ENCODE measurements around the gene APOO. TPM values are rescaled to one million over a fixed set of nuclear protein-coding genes. Genes with fewer than 3 reads are reported as not detected.
A peak's percentile ranks its signal among the peaks of the same experiment; 100 is the strongest.

The APOO gene
- total RNA-seq, 1 donor: 7.2 TPM

DNA sequence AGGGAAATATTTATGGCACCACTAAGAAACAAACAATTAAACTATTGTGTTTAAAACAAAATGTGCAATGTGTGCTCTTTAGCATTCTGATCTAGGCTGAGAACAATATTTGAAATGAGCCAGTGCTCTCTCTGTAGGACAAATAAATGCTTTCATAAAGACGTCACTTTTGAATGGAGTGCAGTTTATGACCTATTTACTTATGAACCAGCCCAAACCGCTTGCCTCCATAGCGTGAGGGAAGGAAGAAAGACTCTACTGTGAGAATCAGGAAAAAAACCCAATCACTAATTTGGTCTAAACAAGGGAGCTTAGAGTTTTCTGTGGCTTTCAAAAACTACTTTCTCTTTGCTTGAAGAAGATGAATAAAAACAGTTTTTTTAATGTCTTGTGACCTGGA lies 85.3 kb downstream of the APOO start:
- no peaks in the 10 kb centered on the region for H3K4me1 ChIP-seq (ENCODE audit: insufficient read depth, low read length)
- no peaks in the 10 kb centered on the region for H4K20me1 ChIP-seq (ENCODE audit: insufficient read depth, low read length)
- no peak overlapping the region for H3K4me2 ChIP-seq (ENCODE audit: insufficient read depth, low read length)
- TF ChIP-seq, protein P1, sequence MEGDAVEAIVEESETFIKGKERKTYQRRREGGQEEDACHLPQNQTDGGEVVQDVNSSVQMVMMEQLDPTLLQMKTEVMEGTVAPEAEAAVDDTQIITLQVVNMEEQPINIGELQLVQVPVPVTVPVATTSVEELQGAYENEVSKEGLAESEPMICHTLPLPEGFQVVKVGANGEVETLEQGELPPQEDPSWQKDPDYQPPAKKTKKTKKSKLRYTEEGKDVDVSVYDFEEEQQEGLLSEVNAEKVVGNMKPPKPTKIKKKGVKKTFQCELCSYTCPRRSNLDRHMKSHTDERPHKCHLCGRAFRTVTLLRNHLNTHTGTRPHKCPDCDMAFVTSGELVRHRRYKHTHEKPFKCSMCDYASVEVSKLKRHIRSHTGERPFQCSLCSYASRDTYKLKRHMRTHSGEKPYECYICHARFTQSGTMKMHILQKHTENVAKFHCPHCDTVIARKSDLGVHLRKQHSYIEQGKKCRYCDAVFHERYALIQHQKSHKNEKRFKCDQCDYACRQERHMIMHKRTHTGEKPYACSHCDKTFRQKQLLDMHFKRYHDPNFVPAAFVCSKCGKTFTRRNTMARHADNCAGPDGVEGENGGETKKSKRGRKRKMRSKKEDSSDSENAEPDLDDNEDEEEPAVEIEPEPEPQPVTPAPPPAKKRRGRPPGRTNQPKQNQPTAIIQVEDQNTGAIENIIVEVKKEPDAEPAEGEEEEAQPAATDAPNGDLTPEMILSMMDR (IDR thresholded peaks at IDR 0.05; ENCODE audit: extremely low read depth, low read depth, low read length): no peak
- H3K27ac ChIP-seq (ENCODE audit: low read depth, low read length): peak overlapping the region; percentile 53
- no peaks in the 10 kb centered on the region for H3K79me2 ChIP-seq (ENCODE audit: insufficient read depth, low read length)
- H3K9me3 ChIP-seq (ENCODE audit: low read depth, low read length): no peaks in the 10 kb centered on the region
- H3K36me3 ChIP-seq (ENCODE audit: insufficient read depth, low read length): no peaks in the 10 kb centered on the region
- no peak for DNase-seq (ENCODE audit: insufficient read length, low spot score, missing footprints)
- peak overlapping the region; percentile 51 for H2AFZ ChIP-seq (ENCODE audit: low read length)
- no peak overlapping the region for H3K4me3 ChIP-seq (ENCODE audit: insufficient read depth, low read length)
- no peaks in the 10 kb centered on the region for H3K27me3 ChIP-seq (ENCODE audit: insufficient read depth, low read length)

DNA sequence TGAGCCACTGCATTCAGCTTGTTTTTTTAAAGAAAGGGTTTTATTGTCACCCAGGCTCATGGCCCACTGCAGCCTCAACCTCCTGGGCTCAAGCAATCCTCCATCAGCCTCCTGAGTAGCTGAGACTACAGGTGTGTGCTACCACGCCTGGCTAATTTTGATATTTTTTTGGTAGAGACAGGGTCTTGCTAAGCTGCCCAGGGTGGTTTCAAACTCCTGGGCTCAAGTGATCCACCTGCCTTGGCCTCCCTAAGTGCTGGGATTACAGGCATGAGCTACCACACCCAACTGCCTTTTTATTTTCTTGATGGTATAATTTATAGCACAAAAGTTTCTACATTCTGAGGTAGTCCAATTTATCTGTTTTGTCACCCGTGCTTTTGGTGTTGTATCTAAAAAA lies 85.9 kb downstream of the APOO start:
- H3K4me2 ChIP-seq (ENCODE audit: insufficient read depth, low read length): no peak overlapping the region
- no peak overlapping the region for H3K27ac ChIP-seq (ENCODE audit: low read depth, low read length)
- no peak for DNase-seq (ENCODE audit: insufficient read length, low spot score, missing footprints)
- no peaks in the 10 kb centered on the region for H3K36me3 ChIP-seq (ENCODE audit: insufficient read depth, low read length)
- no peaks in the 10 kb centered on the region for H4K20me1 ChIP-seq (ENCODE audit: insufficient read depth, low read length)
- H3K79me2 ChIP-seq (ENCODE audit: insufficient read depth, low read length): no peaks in the 10 kb centered on the region
- no peak overlapping the region for H3K4me3 ChIP-seq (ENCODE audit: insufficient read depth, low read length)
- no peak overlapping the region for H2AFZ ChIP-seq (ENCODE audit: low read length)
- H3K27me3 ChIP-seq (ENCODE audit: insufficient read depth, low read length): no peaks in the 10 kb centered on the region
- H3K4me1 ChIP-seq (ENCODE audit: insufficient read depth, low read length): no peaks in the 10 kb centered on the region
- H3K9me3 ChIP-seq (ENCODE audit: low read depth, low read length): no peaks in the 10 kb centered on the region
- TF ChIP-seq, protein P1 (IDR thresholded peaks at IDR 0.05; ENCODE audit: extremely low read depth, low read depth, low read length): no peak

DNA sequence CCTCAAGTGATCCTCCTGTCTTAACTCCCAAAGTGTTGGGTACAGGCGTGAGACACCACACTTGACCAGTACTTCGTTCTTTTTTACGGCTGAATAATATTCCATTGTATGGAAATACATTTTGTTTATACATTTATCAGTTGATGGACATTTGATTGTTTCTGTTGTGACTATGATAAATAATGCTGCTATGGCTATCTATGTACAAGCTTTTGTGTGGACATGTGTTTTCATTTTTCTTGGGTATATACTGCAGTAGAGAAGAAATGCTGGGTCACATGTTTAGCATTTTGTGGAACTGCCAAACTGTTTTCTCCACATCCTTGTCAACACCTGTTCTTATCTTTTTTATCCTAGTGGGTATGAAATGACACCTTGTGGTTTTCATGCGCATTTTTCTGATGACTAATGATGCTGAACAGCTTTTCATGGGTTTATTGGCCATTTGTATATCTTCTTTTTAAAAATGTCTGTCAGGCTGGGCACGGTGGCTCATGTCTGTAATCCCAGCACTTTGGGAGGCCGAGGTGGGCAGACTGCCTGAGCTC lies 87.4 kb downstream of the APOO start:
- DNase-seq (ENCODE audit: insufficient read length, low spot score, missing footprints): no peak
- Histone ChIP-seq H3K9me3 (ENCODE audit: low read depth, low read length) (no peaks in the 10 kb centered on the region), H3K27ac (ENCODE audit: low read depth, low read length) (no peak overlapping the region), H2AFZ (ENCODE audit: low read length) (no peak overlapping the region), H3K4me3 (ENCODE audit: insufficient read depth, low read length) (no peak overlapping the region), H3K79me2 (ENCODE audit: insufficient read depth, low read length) (no peaks in the 10 kb centered on the region), H3K36me3 (ENCODE audit: insufficient read depth, low read length) (no peaks in the 10 kb centered on the region), H3K27me3 (ENCODE audit: insufficient read depth, low read length) (no peaks in the 10 kb centered on the region), H4K20me1 (ENCODE audit: insufficient read depth, low read length) (no peaks in the 10 kb centered on the region), H3K4me1 (ENCODE audit: insufficient read depth, low read length) (no peaks in the 10 kb centered on the region), H3K4me2 (ENCODE audit: insufficient read depth, low read length) (no peak overlapping the region)
- TF ChIP-seq, protein P1 (IDR thresholded peaks at IDR 0.05; ENCODE audit: extremely low read depth, low read depth, low read length): no peak

DNA sequence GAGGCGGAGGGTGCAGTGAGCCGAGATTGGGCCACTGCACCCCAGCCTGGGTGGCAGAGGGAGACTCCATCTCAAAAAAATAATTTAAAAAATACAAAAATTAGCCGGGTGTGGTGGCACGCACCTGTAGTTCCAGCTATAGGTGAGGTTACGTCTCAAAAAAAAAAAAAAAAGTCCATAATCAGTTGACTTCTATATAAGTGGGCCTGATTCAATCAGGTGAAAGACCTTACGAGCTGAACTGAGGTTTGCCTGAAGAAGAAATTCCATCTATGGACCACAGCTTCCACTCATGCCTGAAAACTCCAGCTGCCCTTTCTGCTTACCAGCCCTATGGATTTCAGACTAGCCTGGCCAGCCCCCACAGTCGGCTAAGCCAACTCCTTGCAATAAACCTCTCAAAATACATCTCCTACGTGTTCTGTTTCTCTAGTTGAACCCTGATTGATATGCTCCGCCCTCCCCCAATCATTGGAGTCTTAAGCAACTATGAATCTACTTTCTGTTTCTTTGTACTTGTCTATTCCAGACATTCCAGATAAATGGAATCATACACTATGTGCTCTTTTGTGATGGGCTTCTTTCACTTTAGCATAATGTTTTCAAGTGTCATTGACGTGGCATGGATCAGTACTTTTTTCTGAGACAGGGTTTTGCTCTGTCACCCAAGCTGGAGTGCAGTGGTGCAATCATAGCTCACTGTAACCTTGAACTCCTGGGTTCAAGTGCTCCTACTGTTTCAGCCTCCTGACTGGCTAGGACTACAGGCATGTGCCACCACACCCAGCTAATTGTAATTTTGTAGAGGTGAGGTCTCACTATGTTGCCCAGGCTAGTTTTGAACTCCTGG lies 88.1 kb downstream of the APOO start:
- no peaks in the 10 kb centered on the region for H3K27me3 ChIP-seq (ENCODE audit: insufficient read depth, low read length)
- H3K36me3 ChIP-seq (ENCODE audit: insufficient read depth, low read length): no peaks in the 10 kb centered on the region
- H2AFZ ChIP-seq (ENCODE audit: low read length): peak overlapping the region; percentile 4
- no peaks in the 10 kb centered on the region for H3K9me3 ChIP-seq (ENCODE audit: low read depth, low read length)
- H3K27ac ChIP-seq (ENCODE audit: low read depth, low read length): no peak overlapping the region
- no peaks in the 10 kb centered on the region for H4K20me1 ChIP-seq (ENCODE audit: insufficient read depth, low read length)
- TF ChIP-seq, protein P1 (IDR thresholded peaks at IDR 0.05; ENCODE audit: extremely low read depth, low read depth, low read length): no peak
- no peak overlapping the region for H3K4me3 ChIP-seq (ENCODE audit: insufficient read depth, low read length)
- H3K4me2 ChIP-seq (ENCODE audit: insufficient read depth, low read length): no peak overlapping the region
- no peaks in the 10 kb centered on the region for H3K4me1 ChIP-seq (ENCODE audit: insufficient read depth, low read length)
- no peaks in the 10 kb centered on the region for H3K79me2 ChIP-seq (ENCODE audit: insufficient read depth, low read length)
- DNase-seq (ENCODE audit: insufficient read length, low spot score, missing footprints): peak; percentile 8
